Measurements from ENCODE around the gene PLGLB2.
"Not testable (repeated sequence)": the region's sequence is repeated elsewhere in the genome, so short reads cannot be mapped to it uniquely, and the experiment has no call there.

PLGLB2 gene

DNA sequence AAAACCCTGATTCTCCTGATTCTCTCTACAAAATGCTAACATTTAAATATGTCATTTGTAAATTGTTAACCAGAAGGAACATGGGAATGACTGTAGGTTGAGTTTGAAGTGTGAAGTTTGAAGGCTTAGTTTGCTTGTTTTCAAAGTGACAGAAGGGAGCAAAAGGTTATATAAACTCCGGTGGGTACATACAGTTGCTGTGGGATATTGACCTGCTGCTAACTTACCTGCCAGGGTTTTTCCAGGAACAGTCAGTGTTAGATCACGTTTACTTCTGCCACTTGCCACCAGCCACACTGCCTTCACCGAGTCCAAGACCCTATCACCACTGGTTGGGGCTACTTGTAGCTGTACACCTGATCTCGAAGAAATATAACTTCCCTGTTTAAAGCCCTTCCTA lies 6.9 kb downstream of the PLGLB2 start:
- not testable (repeated sequence) for H3K79me2 ChIP-seq; H3K4me2 ChIP-seq (ENCODE audit: low read length); H3K27ac ChIP-seq; H3K27me3 ChIP-seq (ENCODE audit: control insufficient read depth, insufficient read depth, low read length); H3K9me3 ChIP-seq (ENCODE audit: control insufficient read depth, low read length); H2AFZ ChIP-seq; H3K4me3 ChIP-seq (ENCODE audit: low read depth, low read length); H3K36me3 ChIP-seq (ENCODE audit: control insufficient read depth, insufficient read depth, low read length); H3K4me1 ChIP-seq; H3K9ac ChIP-seq

Measured in parathyroid adenoma (tissue), 2 donors.